Dendritic cell treated with granulocyte-macrophage colony-stimulating factor and Interleukin-4, amounts not matched to agents 40 ng/mL and 50 ng/mL, for 4 days (primary cell): ENCODE measurements around the gene LRRK1.

Experiments used
- H3K27ac Mint-ChIP-seq: one replicate; pipeline ENCODE4 v1.8.0; 2022; ENCODE audit warnings: mild to moderate bottlenecking, mixed read lengths
- H3K27me3 Mint-ChIP-seq: one replicate; pipeline ENCODE4 v1.8.0; 2022; ENCODE audit warnings: mild to moderate bottlenecking, mixed read lengths
- H3K36me3 Mint-ChIP-seq: one replicate; pipeline ENCODE4 v1.8.0; 2022; ENCODE audit warnings: low read depth, mixed read lengths
- H3K4me1 Mint-ChIP-seq: one replicate; pipeline ENCODE4 v1.8.0; 2022; ENCODE audit warnings: low read depth, mixed read lengths
- H3K4me3 Mint-ChIP-seq: one replicate; pipeline ENCODE4 v1.8.0; 2022; ENCODE audit warnings: mild to moderate bottlenecking, moderate library complexity, mixed read lengths
- H3K9me3 Mint-ChIP-seq: one replicate; pipeline ENCODE4 v1.8.0; 2022; ENCODE audit warnings: mixed read lengths
- intact Hi-C: fragments of 100-400 bp; cut with micrococcal nuclease; formaldehyde crosslinking; loops from one replicate; pipeline ENCODE4 v1.15.0; 2022

LRRK1 gene

GRCh38 chr15:100881573-100882336, 37.4 kb upstream of the LRRK1 start:
- intact Hi-C loops: no loop called here
- Mint-ChIP-seq H3K36me3 (no peaks in the 10 kb centered on the region), H3K27ac (no peak overlapping the region), H3K9me3 (no peaks in the 10 kb centered on the region), H3K4me1 (peaks cover 7% of the 10 kb centered on the region), H3K4me3 (no peak overlapping the region), H3K27me3 (peaks cover 86% of the 10 kb centered on the region)

DNA sequence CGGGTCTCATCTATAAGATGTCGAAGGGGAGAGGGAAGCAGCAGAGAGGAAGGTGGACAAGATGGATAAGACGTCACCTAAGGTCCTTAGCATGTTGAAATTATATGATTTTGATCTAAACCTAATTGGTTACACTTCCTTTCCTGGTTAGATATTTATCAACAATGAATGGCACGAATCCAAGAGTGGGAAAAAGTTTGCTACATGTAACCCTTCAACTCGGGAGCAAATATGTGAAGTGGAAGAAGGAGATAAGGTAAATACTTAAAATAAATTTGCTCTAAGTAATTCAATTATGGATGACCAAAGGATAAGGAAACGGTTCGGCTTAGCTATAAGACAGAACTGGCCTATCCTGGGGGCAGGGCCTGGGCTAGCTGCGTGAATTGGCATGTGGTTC, 34.0 kb upstream of the LRRK1 start:
- no peak overlapping the region for H3K27ac Mint-ChIP-seq
- peaks cover 87% of the 10 kb centered on the region for H3K27me3 Mint-ChIP-seq
- H3K4me1 Mint-ChIP-seq: peaks cover 5% of the 10 kb centered on the region
- H3K4me3 Mint-ChIP-seq: no peak overlapping the region
- no peaks in the 10 kb centered on the region for H3K36me3 Mint-ChIP-seq
- H3K9me3 Mint-ChIP-seq: no peaks in the 10 kb centered on the region
- intact Hi-C loops: no loop called here

DNA sequence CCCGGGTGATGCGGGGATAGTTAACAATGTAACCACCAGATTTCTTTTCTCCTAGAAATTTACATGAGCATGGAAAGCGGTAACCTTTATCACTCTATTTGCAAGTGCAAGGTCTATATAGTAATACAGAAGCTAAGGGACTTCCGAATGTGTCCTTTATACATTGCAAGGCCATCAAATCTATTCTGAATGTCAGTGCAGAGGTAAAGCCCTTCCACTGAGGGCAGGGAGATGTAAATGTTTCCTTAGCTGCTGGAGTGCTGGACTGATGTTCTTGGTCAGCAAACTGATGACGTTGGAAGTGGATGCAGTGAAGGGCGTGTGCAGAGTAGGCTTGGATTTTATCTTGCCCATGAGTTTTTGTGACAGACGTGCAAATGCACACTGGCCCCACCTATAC, 33.3 kb upstream of the LRRK1 start:
- Mint-ChIP-seq H3K4me1 (no peaks in the 10 kb centered on the region), H3K36me3 (no peaks in the 10 kb centered on the region), H3K4me3 (no peak overlapping the region), H3K27ac (no peak overlapping the region), H3K27me3 (peaks cover 84% of the 10 kb centered on the region), H3K9me3 (no peaks in the 10 kb centered on the region)
- intact Hi-C loops: no loop called here

- Mint-ChIP-seq H3K36me3 (no peaks in the 10 kb centered on the region), H3K4me1 (no peaks in the 10 kb centered on the region), H3K27me3 (peaks cover 84% of the 10 kb centered on the region), H3K4me3 (no peak overlapping the region), H3K9me3 (no peaks in the 10 kb centered on the region), H3K27ac (no peak overlapping the region)
- intact Hi-C loops: no loop called here
These were observed 31.8 kb upstream of the LRRK1 start for GRCh38 chr15:100887211-100887913.

DNA sequence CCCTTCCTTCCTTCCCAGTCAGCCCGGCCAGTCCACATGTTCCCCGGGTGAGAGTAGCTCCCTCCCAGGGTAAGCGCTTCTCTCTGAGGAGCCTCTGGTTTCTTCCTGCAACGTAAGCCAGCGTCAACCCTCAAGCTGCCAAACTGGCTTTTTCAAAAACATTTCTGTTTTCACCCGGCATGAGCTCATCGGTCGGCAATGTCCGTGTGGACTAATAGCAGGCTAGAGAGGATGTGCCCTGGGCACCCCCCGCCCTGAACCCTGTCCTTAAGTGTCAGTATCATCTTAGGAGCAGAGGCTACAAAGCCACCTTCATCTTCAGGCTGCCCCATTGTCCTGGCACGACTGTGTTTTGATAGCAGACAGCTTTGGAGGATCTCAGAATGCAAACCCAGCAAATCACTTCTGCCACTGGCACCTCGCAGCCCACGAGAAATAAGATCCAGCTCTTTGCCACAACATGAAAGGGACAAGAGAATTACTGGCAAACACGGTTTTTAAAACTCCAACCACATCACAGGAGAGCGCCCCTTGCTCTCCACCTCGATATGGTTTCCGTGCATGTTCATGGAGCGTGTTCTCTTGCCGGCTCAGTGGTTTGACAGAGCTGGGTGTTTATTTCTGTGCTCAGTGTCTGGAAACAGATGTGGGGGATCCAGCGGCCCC, 29.6 kb upstream of the LRRK1 start:
- H3K9me3 Mint-ChIP-seq: no peaks in the 10 kb centered on the region
- no peak overlapping the region for H3K27ac Mint-ChIP-seq
- H3K27me3 Mint-ChIP-seq: peaks cover 83% of the 10 kb centered on the region
- no peak overlapping the region for H3K4me3 Mint-ChIP-seq
- H3K36me3 Mint-ChIP-seq: no peaks in the 10 kb centered on the region
- intact Hi-C loops: loop anchor here (10.0 kb wide), 1 partner anchor 245 kb away; no protein-coding TSS in a partner anchor
- no peaks in the 10 kb centered on the region for H3K4me1 Mint-ChIP-seq

DNA sequence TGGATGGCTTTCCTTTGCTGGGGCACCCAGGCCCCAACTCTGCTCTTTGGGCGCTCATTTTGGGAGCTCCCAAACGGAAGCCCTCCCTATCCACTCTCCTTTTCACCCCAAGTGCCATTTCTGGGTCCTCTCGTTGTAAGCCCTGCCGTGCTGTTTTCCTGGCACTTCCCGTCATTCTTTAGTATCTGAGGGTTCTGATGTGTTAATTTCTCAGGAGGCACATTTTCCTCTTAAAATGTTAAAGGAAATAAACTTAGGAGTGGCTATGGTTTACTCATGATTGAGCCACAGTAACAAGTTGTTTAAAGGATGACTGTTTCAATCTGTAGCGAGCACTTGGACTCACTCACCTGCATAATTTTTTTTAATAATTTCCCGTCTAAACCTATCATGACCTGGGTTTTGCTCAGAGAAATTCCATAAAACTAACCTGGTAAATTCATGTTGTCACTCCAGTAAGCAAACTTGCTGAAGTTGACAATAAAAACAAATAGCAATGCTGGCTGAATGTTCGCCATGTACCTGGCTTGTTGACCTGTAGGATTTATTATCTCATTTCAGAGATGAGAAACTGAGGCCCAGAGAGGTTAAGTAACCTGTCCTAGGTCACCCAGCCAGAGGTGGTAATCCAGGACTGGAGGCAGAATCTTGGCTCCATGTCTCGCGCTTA, 29.0 kb upstream of the LRRK1 start:
- Mint-ChIP-seq H3K27ac (no peak overlapping the region), H3K27me3 (peaks cover 81% of the 10 kb centered on the region), H3K4me1 (no peaks in the 10 kb centered on the region), H3K36me3 (no peaks in the 10 kb centered on the region), H3K4me3 (no peak overlapping the region), H3K9me3 (no peaks in the 10 kb centered on the region)
- intact Hi-C loops: loop anchor here (10.0 kb wide), 1 partner anchor 245 kb away; no protein-coding TSS in a partner anchor

DNA sequence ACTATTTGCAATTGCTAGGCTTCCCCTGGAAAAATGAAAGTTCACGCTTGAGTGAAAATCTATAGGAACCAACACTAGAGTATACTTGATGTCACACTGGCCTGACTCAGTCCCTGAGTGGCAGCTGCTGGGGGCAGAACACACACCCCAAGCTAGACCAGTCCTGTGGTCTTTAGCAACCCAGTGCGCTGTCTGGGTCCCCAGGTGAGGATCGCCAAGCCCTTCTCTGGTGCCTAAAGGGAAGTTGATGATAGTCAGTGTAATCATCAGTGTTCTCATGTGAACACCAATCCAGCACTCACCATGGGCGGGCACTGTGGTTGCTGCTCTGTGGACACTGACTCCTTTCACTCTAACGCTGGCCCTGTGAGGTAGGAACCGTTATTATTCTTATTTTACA, 28.3 kb upstream of the LRRK1 start:
- Mint-ChIP-seq H3K4me1 (no peaks in the 10 kb centered on the region), H3K27me3 (peaks cover 82% of the 10 kb centered on the region), H3K27ac (no peak overlapping the region), H3K9me3 (no peaks in the 10 kb centered on the region), H3K4me3 (no peak overlapping the region), H3K36me3 (no peaks in the 10 kb centered on the region)
- intact Hi-C loops: loop anchor here (10.0 kb wide), 1 partner anchor 246 kb away; no protein-coding TSS in a partner anchor

GRCh38 chr15:100891307-100892012, 27.7 kb upstream of the LRRK1 start:
- peaks cover 76% of the 10 kb centered on the region for H3K27me3 Mint-ChIP-seq
- H3K27ac Mint-ChIP-seq: no peak overlapping the region
- no peaks in the 10 kb centered on the region for H3K4me1 Mint-ChIP-seq

DNA sequence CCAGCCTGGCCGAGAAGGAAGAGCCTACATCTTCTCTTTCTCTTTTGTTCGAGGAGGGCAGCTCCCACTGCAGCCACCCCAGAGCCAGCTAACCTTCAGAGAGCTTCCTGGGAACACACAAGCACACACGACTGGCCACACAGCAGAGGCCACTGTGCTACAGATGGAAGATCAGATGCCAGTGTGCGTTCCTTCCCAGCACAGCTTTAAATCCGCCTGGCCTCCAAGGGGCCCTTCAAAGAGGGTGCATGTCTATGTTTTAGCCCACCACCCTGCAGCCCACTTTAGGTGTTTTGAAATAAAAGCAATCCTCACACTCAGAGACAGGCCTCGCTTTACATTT, 27.2 kb upstream of the LRRK1 start:
- Mint-ChIP-seq H3K36me3 (no peaks in the 10 kb centered on the region), H3K4me1 (no peaks in the 10 kb centered on the region), H3K27me3 (peaks cover 74% of the 10 kb centered on the region), H3K27ac (no peak overlapping the region), H3K9me3 (no peaks in the 10 kb centered on the region), H3K4me3 (no peak overlapping the region)
- intact Hi-C loops: loop anchor here (10.0 kb wide), 1 partner anchor 247 kb away; no protein-coding TSS in a partner anchor

More at GRCh38 chr15:100891307-100892012, 27.7 kb upstream of the LRRK1 start:
- intact Hi-C loops: loop anchor here (10.0 kb wide), 1 partner anchor 247 kb away; no protein-coding TSS in a partner anchor
- Mint-ChIP-seq H3K4me3 (no peak overlapping the region), H3K9me3 (no peaks in the 10 kb centered on the region), H3K36me3 (no peaks in the 10 kb centered on the region)

GRCh38 chr15:100893261-100893963, 25.7 kb upstream of the LRRK1 start:
- H3K4me3 Mint-ChIP-seq: no peak overlapping the region
- H3K9me3 Mint-ChIP-seq: no peaks in the 10 kb centered on the region
- H3K36me3 Mint-ChIP-seq: no peaks in the 10 kb centered on the region
- H3K27me3 Mint-ChIP-seq: peaks cover 78% of the 10 kb centered on the region
- intact Hi-C loops: loop anchor here (10.0 kb wide), 1 partner anchor 249 kb away; no protein-coding TSS in a partner anchor
- no peaks in the 10 kb centered on the region for H3K4me1 Mint-ChIP-seq
- no peak overlapping the region for H3K27ac Mint-ChIP-seq

- no peaks in the 10 kb centered on the region for H3K36me3 Mint-ChIP-seq
- no peak overlapping the region for H3K4me3 Mint-ChIP-seq
- intact Hi-C loops: loop anchor here (10.0 kb wide), 1 partner anchor 249 kb away; no protein-coding TSS in a partner anchor
These were observed 25.2 kb upstream of the LRRK1 start for GRCh38 chr15:100893964-100894295.

DNA sequence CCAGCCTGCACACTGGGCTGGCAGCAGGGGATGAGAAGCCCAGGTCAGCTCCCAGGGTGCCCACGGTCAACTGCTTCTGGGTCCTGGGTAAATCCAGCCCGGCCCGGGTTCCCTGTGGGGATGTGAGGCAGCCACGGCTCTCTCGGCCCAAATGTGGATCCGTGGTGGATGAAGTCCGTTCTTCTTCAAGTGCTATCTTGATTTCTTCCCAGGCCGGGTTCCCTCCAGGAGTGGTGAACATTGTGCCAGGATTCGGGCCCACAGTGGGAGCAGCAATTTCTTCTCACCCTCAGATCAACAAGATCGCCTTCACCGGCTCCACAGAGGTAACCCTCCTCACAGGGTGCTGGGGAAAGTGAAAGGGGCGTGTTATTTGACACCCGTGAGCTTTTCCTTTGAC, 23.4 kb upstream of the LRRK1 start:
- intact Hi-C loops: loop anchor here (10.0 kb wide), 1 partner anchor 251 kb away; no protein-coding TSS in a partner anchor
- Mint-ChIP-seq H3K36me3 (no peaks in the 10 kb centered on the region), H3K27ac (no peak overlapping the region), H3K9me3 (no peaks in the 10 kb centered on the region), H3K4me1 (no peaks in the 10 kb centered on the region), H3K27me3 (peaks cover 76% of the 10 kb centered on the region), H3K4me3 (no peak overlapping the region)

More at GRCh38 chr15:100893964-100894295, 25.2 kb upstream of the LRRK1 start:
- no peaks in the 10 kb centered on the region for H3K9me3 Mint-ChIP-seq
- no peaks in the 10 kb centered on the region for H3K4me1 Mint-ChIP-seq
- peaks cover 81% of the 10 kb centered on the region for H3K27me3 Mint-ChIP-seq
- H3K27ac Mint-ChIP-seq: no peak overlapping the region
